Esophagus squamous epithelium (tissue), 5 donors: Measurements from ENCODE around the gene ANKRD29. TPM values are rescaled to one million over a fixed set of nuclear protein-coding genes. Genes with fewer than 3 reads are reported as not detected.

Experiments
- DNase-seq: peaks from one replicate; lab custom pipeline; 2025; lab: John Stamatoyannopoulos, UW
- H3K27ac ChIP-seq, 4 donors: fragments of 200-600 bp; sonication (generic); one replicate each; pipeline ENCODE4 v1.5.1; 2016 to 2019; ENCODE audit warnings: mild to moderate bottlenecking in 1 of 4
- H3K27me3 ChIP-seq, 4 donors: fragments of 200-600 bp; sonication (generic); 1 replicate in 3 of 4; 2 replicates in 1 of 4; pipeline versions ENCODE4 v1.5.1 to v1.6.0; 2017 to 2021; ENCODE audit warnings: antibody characterized with exemption in 1 of 4
- H3K36me3 ChIP-seq, 3 donors: fragments of 200-600 bp; sonication (generic); one replicate each; pipeline ENCODE4 v1.5.1; 2016 to 2019
- H3K4me1 ChIP-seq, 3 donors: fragments of 200-600 bp; sonication (generic); one replicate each; pipeline ENCODE4 v1.5.1; 2017 to 2019
- H3K4me3 ChIP-seq, 4 donors: fragments of 200-600 bp; sonication (generic); 1 replicate in 3 of 4; 2 replicates in 1 of 4; pipeline ENCODE4 v1.5.1; 2016 to 2019; ENCODE audit warnings: mild to moderate bottlenecking in 2 of 4, moderate library complexity in 1 of 4
- H3K9me3 ChIP-seq, 3 donors: fragments of 200-600 bp; sonication (generic); one replicate each; pipeline ENCODE4 v1.5.1; 2016 to 2019
- POLR2A ChIP-seq, 4 donors: fragments of 450-650 bp; IDR thresholded peaks; one replicate each; pipeline ENCODE4 v1.6.1; 2017; ENCODE audit warnings: antibody characterized with exemption in 4 of 4, mild to moderate bottlenecking in 4 of 4, moderate library complexity in 3 of 4
- WGBS, 2 donors: methylation state at CpG; one replicate each; pipeline ENCODE4 v1.1.5; 2018; 5-methylcytosine and 5-hydroxymethylcytosine counted together
- intact Hi-C: fragments of 100-400 bp; cut with DNase I; formaldehyde crosslinking; loops from one replicate; pipeline ENCODE4 v1.15.0; 2022
- total RNA-seq, 4 donors: library from RNA; depleted of rRNA; stranded (reverse); fragments of >200 nt; gene quantifications; one replicate each; pipeline ENCODE4 v1.1.0, GENCODE V29; 2016
- TF ChIP-seq, protein P1 (sequence below), 6 experiments: fragments of 450-650 bp in 4 of 6; fragments of 200-600 bp in 2 of 6; sonication (generic) in 2 of 6; IDR thresholded peaks; one replicate each; pipeline ENCODE4 v1.5.1; 2016 to 2019; ENCODE audit warnings: antibody characterized with exemption in 6 of 6, mild to moderate bottlenecking in 4 of 6, moderate library complexity in 4 of 6
- donor health status: DM: yes; HTN: yes; CAD: no.

The ANKRD29 gene
- total RNA-seq, 4 donors from 2014 or later: 2.9 to 10.8 (median 9.2) TPM

DNA sequence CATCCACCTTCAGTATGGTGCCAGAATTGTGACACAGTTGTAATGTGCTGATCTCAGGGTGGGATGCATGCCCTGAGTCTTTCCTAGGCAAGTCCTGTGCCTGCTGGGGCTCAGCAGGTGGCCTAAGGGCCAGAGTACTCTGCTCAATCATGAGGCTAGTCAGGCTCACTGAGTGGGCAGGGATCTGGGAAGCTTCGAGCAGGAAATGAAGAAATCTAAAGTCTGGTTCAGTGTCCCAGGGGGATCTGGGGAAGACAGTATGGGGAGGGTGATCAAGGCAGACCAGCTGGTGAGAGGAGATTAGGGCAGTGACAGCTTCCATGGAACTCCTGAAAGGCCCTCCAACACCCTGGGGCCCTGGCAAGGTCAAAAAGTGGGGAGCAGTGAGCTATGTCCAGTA lies 8.9 kb upstream of the ANKRD29 start:
- Histone ChIP-seq H3K4me3 (no peak overlapping the region), H3K9me3 (no peaks in the 10 kb centered on the region), H3K27ac (no peak overlapping the region), H3K36me3 (no peaks in the 10 kb centered on the region), H3K27me3 (no peaks in the 10 kb centered on the region), H3K4me1 (peaks cover 3 to 42% (median 9%) of the 10 kb centered on the region in 3 donors)
- no peak for DNase-seq
- TF ChIP-seq, protein P1, sequence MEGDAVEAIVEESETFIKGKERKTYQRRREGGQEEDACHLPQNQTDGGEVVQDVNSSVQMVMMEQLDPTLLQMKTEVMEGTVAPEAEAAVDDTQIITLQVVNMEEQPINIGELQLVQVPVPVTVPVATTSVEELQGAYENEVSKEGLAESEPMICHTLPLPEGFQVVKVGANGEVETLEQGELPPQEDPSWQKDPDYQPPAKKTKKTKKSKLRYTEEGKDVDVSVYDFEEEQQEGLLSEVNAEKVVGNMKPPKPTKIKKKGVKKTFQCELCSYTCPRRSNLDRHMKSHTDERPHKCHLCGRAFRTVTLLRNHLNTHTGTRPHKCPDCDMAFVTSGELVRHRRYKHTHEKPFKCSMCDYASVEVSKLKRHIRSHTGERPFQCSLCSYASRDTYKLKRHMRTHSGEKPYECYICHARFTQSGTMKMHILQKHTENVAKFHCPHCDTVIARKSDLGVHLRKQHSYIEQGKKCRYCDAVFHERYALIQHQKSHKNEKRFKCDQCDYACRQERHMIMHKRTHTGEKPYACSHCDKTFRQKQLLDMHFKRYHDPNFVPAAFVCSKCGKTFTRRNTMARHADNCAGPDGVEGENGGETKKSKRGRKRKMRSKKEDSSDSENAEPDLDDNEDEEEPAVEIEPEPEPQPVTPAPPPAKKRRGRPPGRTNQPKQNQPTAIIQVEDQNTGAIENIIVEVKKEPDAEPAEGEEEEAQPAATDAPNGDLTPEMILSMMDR (IDR thresholded peaks at IDR 0.05): no peak
- no peak for TF ChIP-seq POLR2A (IDR thresholded peaks at IDR 0.05)
- WGBS, 2 donors: 50% methylated on average over 1 of the region's 1 CpG; no CpG with 5 or more reads in 1 of the 2 donors
- intact Hi-C loops: no loop called here

DNA sequence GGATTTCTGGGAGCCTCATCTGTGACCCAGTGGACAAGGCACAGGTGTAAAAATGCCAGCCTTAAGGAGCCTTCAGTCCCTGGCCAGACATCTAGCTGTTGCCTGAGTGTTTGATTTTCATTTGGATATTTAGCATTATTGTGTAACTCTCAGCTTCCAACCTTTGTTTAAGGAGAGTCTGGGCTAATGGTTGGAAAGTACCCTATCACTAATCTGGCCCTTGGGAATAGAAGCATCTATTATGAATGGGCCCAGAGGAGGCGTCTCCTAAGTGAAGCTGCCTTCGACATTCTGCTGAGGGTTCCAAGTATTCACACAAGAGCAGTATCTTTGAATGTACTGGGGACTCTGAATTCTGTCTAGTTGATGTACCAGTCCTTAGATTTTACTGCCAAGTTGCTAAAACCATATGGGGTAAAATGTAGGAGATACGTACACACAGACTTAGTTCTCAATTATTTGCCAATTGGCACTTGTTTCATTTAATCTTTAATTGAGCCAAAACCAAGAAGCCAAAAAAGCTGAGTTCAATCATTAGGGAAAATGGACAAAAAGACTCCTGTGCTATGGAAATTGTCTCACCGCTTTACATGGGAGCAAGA lies 7.2 kb upstream of the ANKRD29 start:
- intact Hi-C loops: no loop called here
- no peak for DNase-seq
- H3K27ac ChIP-seq: no peak overlapping the region
- no peaks in the 10 kb centered on the region for H3K36me3 ChIP-seq
- WGBS, 2 donors: 64 to 79% methylated on average over 4 of the region's 4 CpGs
- no peaks in the 10 kb centered on the region for H3K9me3 ChIP-seq
- H3K27me3 ChIP-seq: no peaks in the 10 kb centered on the region
- TF ChIP-seq POLR2A (IDR thresholded peaks at IDR 0.05): no peak
- TF ChIP-seq, protein P1 (IDR thresholded peaks at IDR 0.05): no peak
- H3K4me1 ChIP-seq: peaks cover 3 to 42% (median 9%) of the 10 kb centered on the region in 3 donors
- no peak overlapping the region for H3K4me3 ChIP-seq

DNA sequence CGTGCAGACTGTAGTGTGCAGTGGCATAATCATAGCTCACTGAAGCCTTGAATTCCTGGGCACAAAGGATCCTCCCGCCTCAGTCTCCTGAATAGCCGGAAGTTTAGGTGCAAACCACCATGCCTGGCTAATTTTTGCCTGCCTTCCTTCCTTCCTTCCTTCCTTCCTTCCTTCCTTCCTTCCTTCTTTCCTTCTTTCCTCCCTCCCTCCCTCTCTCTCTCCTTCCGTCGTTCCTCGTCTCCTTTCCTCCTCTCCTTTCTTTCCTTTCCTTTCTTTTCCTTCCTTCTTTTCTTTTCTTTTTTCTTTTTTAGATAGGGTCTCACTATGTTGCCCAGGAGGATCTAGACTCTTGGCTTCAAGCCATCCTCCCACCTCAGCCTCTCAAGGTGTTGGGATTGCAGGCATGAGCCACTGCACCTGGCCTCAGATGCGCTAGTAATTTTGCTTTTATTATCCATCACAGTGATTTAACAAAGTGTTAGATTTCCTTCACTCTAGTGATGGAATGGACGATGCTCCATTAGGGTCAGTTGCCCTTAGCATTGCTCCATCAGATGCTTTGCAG lies 6.6 kb upstream of the ANKRD29 start:
- 87 to 88% methylated on average over 7 to 8 of the region's 8 CpGs for WGBS, 2 donors
- H3K36me3 ChIP-seq: no peaks in the 10 kb centered on the region
- intact Hi-C loops: no loop called here
- H3K27me3 ChIP-seq: no peaks in the 10 kb centered on the region
- no peak for DNase-seq
- H3K27ac ChIP-seq: no peak overlapping the region
- TF ChIP-seq POLR2A (IDR thresholded peaks at IDR 0.05): no peak
- TF ChIP-seq, protein P1 (IDR thresholded peaks at IDR 0.05): no peak
- H3K9me3 ChIP-seq: no peaks in the 10 kb centered on the region
- no peak overlapping the region for H3K4me3 ChIP-seq
- H3K4me1 ChIP-seq: peaks cover 3 to 38% (median 9%) of the 10 kb centered on the region in 3 donors

DNA sequence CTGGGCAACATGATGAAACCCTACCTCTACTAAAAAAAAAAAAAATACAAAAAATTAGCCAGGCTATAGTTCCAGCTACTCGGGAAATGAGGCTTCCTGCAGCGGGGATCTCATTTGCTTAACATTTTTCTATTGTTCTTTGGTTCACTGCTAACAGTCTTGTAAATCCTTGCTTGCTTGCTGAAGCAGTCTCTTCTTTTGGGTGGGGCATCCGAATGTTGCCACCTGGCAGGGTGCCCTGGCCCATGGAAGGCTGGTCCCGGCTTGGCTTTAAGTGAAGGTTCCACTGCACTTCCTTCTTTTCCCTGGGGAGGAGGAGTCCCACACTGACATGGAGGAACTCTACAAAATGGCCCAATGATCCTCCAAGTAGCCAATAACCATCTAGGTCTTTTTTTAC lies 6.0 kb upstream of the ANKRD29 start:
- 16 to 26% methylated on average over 4 of the region's 4 CpGs for WGBS, 2 donors
- no peak overlapping the region for H3K27ac ChIP-seq
- no peak overlapping the region for H3K4me3 ChIP-seq
- no peak for DNase-seq
- no peaks in the 10 kb centered on the region for H3K9me3 ChIP-seq
- H3K27me3 ChIP-seq: peaks cover 0 to under 1% (median 0%) of the 10 kb centered on the region in 4 donors
- intact Hi-C loops: no loop called here
- TF ChIP-seq, protein P1 (IDR thresholded peaks at IDR 0.05): no peak
- TF ChIP-seq POLR2A (IDR thresholded peaks at IDR 0.05): no peak
- peaks cover 3 to 32% (median 5%) of the 10 kb centered on the region in 3 donors for H3K4me1 ChIP-seq
- no peaks in the 10 kb centered on the region for H3K36me3 ChIP-seq

DNA sequence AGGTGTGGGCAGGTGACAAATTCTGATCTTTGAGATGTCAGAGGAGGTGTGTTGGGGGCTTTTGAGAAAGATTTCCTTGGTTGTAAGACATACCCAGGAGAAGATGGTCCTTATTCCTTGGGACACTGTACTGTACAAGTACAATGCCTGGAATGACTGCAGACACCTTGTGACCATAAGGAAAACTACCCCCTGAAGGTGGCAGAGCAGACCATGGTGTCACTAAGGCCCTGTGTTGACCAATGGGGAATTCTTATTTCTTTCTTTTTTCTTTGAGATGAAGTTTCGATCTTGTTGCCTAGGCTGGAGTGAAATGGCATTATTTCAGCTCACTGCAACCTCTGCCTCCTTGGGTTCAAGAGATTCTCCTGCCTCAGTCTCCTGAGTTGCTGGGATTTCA lies 4.4 kb upstream of the ANKRD29 start:
- Histone ChIP-seq H3K4me3 (no peak overlapping the region), H3K9me3 (no peaks in the 10 kb centered on the region), H3K36me3 (no peaks in the 10 kb centered on the region), H3K27ac (no peak overlapping the region), H3K27me3 (peaks cover 0 to 9% (median 0%) of the 10 kb centered on the region in 4 donors), H3K4me1 (peaks cover 3 to 35% (median 5%) of the 10 kb centered on the region in 3 donors)
- TF ChIP-seq, protein P1 (IDR thresholded peaks at IDR 0.05): no peak
- no peak for TF ChIP-seq POLR2A (IDR thresholded peaks at IDR 0.05)
- intact Hi-C loops: no loop called here
- no peak for DNase-seq
- WGBS, 2 donors: 92% methylated on average over 1 of the region's 1 CpG
